Fibroblast of pulmonary artery (primary cell): Measurements from ENCODE around the gene ZRSR2.

Experiments used
- DNase-seq: peaks from one replicate; pipeline ENCODE4 v3.0.0-alpha.2; 2010; ENCODE audit warnings: low read depth
- H3K4me3 ChIP-seq: replicated peaks from 2 replicates; pipeline ENCODE4 v1.5.1; 2011; ENCODE audit warnings: low read depth, mild to moderate bottlenecking, control low read depth, low read length, moderate library complexity
- CTCF ChIP-seq: IDR thresholded peaks from 2 replicates; pipeline ENCODE4 v1.5.1; 2011; ENCODE audit warnings: mild to moderate bottlenecking, control low read depth, low read length, inconsistent platforms; ENCODE audit errors: missing control alignments

ZRSR2 gene

GRCh38 chrX:15804563-15804962 is 14.3 kb downstream of the ZRSR2 start:
- DNase-seq, result no peak
- no peak overlapping the region for H3K4me3 ChIP-seq
- no peak for TF ChIP-seq CTCF

DNA sequence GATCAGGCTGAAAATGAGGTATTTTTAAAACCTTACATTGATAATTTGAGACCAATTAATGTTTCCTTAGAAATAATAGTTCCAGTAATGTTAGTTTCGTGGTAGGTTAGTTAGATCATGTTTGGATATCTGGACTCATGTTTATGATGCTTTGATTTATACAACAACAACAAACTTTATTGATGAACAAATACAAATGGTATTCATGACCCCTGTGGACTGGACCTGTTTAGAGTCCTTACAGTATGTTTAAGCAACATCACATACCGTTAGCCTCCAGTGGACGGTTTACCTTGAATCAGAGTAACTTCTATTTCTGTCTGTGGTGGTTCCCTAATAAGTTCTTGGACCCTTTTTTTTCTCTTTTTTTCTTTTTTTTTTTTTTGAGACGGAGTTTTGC is 18.0 kb downstream of the ZRSR2 start:
- no peak for TF ChIP-seq CTCF
- H3K4me3 ChIP-seq, result no peak overlapping the region
- no peak for DNase-seq

GRCh38 chrX:15812192-15812938 is 22.1 kb downstream of the ZRSR2 start:
- no peak overlapping the region for H3K4me3 ChIP-seq
- no peak for TF ChIP-seq CTCF
- no peak for DNase-seq

DNA sequence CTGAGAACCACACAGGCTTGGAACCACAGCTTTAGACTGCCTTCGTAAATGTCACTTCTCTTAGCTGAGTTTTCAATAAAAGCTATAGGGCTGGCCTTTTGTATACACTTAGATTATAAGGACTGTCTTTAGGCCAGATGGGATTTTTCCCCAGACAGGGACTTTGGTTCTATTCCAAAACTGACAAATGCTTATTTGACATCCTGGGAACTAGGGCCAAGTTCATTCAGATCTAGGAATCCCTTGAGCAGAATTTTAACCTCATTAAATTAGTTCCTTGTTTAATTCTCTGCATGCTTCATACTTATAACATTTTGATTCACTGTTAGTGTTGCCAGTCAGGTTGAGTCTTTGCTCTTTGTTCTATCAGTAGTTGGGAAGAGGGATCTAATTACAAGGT is 23.1 kb downstream of the ZRSR2 start:
- no peak for DNase-seq
- H3K4me3 ChIP-seq, result no peak overlapping the region
- no peak for TF ChIP-seq CTCF

DNA sequence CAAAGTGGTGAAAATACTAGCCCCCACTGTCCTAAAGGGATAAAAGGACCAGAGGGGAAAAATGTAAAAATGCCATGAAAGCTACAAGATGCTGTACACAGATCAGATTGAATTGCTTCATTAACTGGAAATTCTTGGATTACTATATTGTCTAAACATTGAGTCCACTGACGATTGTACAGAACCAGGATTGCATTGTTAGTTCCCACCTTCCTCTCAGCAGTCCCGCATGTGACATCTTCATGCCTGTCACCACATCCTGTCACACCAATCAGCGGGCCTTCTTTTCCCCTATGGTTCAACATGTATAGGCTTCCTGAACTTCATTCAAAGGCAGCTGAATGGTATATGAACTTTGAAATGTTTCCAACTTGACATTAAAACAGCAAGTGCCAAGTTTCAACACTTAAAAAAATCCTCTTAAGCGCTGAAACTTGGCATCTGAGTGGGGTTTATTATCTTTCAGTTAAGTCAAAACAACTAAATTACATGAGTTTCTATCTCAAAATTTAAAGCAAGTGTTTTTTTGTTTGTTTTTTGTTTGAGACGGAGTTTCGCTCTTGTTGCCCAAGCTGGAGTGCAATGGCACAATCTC is 24.6 kb downstream of the ZRSR2 start:
- no peak overlapping the region for H3K4me3 ChIP-seq
- TF ChIP-seq CTCF, result no peak
- no peak for DNase-seq

DNA sequence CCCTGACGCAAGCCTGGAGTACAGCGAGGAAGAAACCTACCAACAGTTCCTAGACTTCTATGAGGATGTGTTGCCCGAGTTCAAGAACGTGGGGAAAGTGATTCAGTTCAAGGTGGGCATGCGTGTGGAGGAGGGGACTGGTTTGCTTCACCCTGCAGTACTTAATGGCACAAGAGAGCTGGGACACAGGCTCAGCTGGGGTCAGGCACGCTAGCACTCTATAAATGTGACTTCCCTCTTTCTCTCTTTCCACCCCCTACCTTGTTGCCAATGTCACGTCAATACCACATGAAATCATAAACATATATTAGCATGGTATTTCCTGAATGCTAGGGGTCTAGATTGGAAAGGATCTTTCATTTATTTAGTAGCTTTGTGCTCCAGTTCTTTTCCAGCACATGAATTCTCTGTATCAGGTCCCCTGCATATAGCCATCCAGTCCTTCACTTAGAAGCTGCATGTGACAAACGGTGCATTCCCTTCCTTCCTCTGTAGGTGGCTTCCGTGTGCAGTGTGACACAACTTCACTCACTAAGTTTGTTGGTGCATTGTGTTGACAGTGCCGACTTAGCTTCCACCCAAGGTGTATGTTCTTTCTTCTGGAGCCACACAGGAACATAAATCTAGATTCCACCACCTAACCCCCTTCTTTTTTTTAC is 25.6 kb downstream of the ZRSR2 start:
- DNase-seq, result peak; percentile 31

More for the DNA sequence above, 25.6 kb downstream of the ZRSR2 start:
- H3K4me3 ChIP-seq, result no peak overlapping the region
- peak; percentile 23 for TF ChIP-seq CTCF
